Fibroblast of villous mesenchyme (primary cell): ENCODE data around the gene SLC49A4. TPM values are rescaled to one million over a fixed set of nuclear protein-coding genes. Genes with fewer than 3 reads are reported as not detected.

Source experiments
- DNase-seq: peaks from one replicate; pipeline ENCODE4 v3.0.0-alpha.2; 2010; ENCODE audit warnings: low read depth
- H3K4me3 ChIP-seq: 2 replicates; pipeline ENCODE4 v1.5.1; 2011; ENCODE audit warnings: low read depth, mild to moderate bottlenecking, low read length
- total RNA-seq: library from RNA; depleted of rRNA; stranded (reverse); fragments of >200 nt; gene quantifications from 2 replicates; pipeline ENCODE4 v1.2.3, GENCODE V29; 2012
- TF ChIP-seq, protein P1 (sequence below): IDR thresholded peaks from 2 replicates; pipeline ENCODE4 v1.5.1; 2012; ENCODE audit warnings: low read depth, mild to moderate bottlenecking, low read length; ENCODE audit not compliant: insufficient read depth

SLC49A4 gene
- total RNA-seq, 1 donor, result 40.2 TPM

DNA sequence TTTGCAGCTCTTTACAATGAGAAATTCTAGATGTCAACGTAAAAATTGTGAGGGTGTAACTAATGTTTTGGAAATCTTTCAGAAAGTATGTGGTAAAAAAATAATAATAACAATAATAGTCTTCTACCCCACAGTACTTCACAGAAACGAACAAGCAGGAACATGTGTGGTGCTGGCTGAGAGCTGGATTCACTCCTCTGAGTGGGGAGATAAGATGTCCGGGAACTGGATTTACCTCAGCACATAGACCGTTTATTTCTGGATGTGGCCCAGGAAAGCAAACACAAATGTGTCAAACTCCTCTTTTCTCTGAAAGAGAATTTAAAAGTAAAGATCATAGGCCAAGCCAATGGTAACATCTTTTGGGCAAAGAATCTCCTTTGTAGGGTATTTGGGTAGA lies 103.4 kb downstream of the SLC49A4 start:
- no peak for DNase-seq
- no peak overlapping the region for H3K4me3 ChIP-seq
- TF ChIP-seq, protein P1, sequence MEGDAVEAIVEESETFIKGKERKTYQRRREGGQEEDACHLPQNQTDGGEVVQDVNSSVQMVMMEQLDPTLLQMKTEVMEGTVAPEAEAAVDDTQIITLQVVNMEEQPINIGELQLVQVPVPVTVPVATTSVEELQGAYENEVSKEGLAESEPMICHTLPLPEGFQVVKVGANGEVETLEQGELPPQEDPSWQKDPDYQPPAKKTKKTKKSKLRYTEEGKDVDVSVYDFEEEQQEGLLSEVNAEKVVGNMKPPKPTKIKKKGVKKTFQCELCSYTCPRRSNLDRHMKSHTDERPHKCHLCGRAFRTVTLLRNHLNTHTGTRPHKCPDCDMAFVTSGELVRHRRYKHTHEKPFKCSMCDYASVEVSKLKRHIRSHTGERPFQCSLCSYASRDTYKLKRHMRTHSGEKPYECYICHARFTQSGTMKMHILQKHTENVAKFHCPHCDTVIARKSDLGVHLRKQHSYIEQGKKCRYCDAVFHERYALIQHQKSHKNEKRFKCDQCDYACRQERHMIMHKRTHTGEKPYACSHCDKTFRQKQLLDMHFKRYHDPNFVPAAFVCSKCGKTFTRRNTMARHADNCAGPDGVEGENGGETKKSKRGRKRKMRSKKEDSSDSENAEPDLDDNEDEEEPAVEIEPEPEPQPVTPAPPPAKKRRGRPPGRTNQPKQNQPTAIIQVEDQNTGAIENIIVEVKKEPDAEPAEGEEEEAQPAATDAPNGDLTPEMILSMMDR, result no peak

DNA sequence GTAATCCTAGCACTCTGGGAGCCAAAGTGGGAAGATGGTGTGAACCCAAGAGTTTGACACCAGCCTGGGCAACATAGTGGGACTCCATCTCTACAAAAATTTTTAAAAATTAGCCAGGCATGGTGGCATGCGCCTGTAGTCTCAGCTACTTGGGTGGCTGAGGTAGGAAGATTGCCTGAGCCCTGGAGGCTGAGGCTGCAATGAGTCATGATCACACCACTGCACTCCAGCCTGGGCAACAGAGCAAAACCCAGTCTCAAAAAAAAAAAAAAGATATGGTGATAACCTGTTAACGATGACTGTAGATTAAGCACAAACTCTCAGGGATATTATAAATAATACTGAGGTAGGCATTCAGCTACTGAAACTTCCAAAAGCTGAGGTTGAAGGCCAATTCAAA lies 107.5 kb downstream of the SLC49A4 start:
- TF ChIP-seq, protein P1, result no peak
- no peak for DNase-seq
- H3K4me3 ChIP-seq, result no peak overlapping the region

DNA sequence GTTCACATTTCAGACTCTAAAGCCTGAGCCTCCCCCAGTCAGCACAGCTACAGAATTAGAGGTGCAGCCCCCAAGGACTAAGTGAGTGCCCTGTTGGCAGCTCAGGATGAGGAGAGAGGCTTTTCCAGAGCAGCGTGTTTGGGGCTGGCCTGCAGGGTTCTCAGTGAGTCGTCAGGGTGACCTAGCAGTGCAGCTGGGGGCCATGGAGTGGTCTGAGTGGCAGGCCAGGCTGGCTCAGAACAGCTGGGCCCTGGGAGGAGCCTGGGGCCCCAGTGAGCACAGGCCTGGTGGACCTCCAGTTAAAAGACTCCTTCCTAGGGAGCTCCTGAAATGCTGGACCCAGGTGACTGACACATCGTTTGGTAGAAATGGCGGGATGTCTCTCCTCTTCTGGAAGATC lies 108.3 kb downstream of the SLC49A4 start:
- TF ChIP-seq, protein P1, result no peak
- no peak overlapping the region for H3K4me3 ChIP-seq
- DNase-seq, result no peak

DNA sequence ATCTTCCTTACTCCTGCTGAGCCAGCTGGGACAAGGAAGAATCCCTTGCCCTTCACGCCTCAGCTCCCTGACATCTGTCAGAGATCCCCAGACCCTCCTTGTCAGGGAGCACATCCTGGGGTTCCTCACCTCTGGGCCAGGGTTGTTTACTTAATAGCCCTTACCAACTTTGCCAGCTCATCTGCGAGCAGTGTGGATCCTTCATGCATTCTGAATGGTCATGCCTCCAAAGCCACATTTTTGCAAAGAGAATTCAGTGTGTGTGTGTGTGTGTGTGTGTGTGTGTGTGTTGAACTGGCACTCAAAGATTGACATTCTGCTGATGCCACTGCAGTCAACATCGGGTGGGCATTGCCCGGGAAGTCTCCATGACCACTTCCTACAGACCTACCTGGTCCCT lies 112.6 kb downstream of the SLC49A4 start:
- H3K4me3 ChIP-seq, result no peak overlapping the region
- TF ChIP-seq, protein P1, result no peak
- DNase-seq, result no peak

DNA sequence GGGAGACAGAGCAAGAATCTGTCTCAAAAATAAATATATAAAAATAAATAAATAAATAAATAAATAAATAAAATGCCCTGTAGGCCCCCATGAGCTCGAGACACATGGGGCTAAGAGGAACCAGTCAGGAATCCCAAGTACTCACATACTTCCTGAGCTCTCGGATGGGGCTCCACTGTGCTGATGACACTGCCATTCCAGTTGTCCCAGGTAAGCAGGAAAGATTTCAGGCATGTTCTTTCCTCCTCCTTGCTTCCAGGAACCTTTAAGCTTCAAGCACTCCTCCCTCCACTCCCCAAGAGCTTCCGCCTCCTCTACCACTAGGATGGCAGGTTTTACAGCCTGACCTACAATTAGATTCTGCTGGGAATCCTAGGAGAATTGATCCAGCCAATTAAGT lies 113.4 kb downstream of the SLC49A4 start:
- no peak for DNase-seq
- TF ChIP-seq, protein P1, result no peak
- H3K4me3 ChIP-seq, result no peak overlapping the region

DNA sequence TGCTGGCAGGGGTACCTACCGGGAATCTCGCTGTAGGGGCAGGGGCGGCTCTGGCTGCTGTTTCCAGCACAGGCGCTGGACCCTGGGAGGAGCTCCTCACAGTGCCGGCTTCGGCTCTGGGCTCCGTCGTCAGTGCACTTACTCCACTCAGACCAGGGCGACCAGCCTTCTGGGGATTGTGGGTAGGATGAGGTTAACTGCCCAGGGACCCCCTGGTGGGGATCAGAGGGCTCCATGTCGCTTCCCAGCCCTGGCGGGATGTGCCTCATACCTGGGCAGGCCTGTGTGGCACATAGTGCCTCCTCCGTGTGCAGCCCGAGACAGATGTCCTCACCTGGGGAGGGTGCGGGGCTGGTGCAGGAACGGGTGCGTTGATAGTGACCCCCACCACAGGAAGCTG lies 117.0 kb downstream of the SLC49A4 start:
- H3K4me3 ChIP-seq, result no peak overlapping the region
- no peak for DNase-seq

More for the DNA sequence above, 117.0 kb downstream of the SLC49A4 start:
- TF ChIP-seq, protein P1, result no peak
